HT1080 (cell line): ENCODE results near the gene PPA2. TPM values are rescaled to one million over a fixed set of nuclear protein-coding genes. Genes with fewer than 3 reads are reported as not detected.
"Not testable (repeated sequence)": the region's sequence is repeated elsewhere in the genome, so short reads cannot be mapped to it uniquely, and the experiment has no call there.

Experiments
- DNase-seq: peaks from one replicate; pipeline ENCODE4 v3.0.0-alpha.2; 2015; ENCODE audit warnings: low read depth
- polyA plus RNA-seq, 2 experiments: library from polyadenylated mRNA; depleted of rRNA; stranded (reverse); fragments of >200 nt; gene quantifications; 2 replicates each; pipeline ENCODE4 v1.2.3, GENCODE V29; 2015
- total RNA-seq: library from RNA; depleted of rRNA; stranded (reverse); fragments of >200 nt; shearing (Covaris generic); gene quantifications from 2 replicates; pipeline ENCODE4 v1.2.3, GENCODE V29; 2014; rRNA removed

Gene PPA2
- total RNA-seq = 80.1 and 91.6 TPM in 2 replicates
- polyA plus RNA-seq (2015; cell fraction: cytosol; rRNA removed) = 112 and 116 TPM in 2 replicates
- polyA plus RNA-seq (2015; cell fraction: nucleus; rRNA removed) = 83.6 and 96.0 TPM in 2 replicates

GRCh38 chr4:105473324-105474098 is at the start of gene PPA2:
Gene PPA2, minus strand, starts transcription at chr4:105474062. Its CDS starts 12 bp downstream, at chr4:105474050.
- peak; percentile 78 for DNase-seq

GRCh38 chr4:105520819-105521790 is 47.2 kb upstream of the PPA2 start:
- peak; percentile 55 for DNase-seq

- no peak for DNase-seq
These were observed 36.4 kb upstream of the PPA2 start for GRCh38 chr4:105510245-105510644.

GRCh38 chr4:105509714-105510113 is 35.9 kb upstream of the PPA2 start:
- no peak for DNase-seq

- no peak for DNase-seq
These were observed 35.4 kb upstream of the PPA2 start for GRCh38 chr4:105509291-105509690.

GRCh38 chr4:105504744-105505143 is 30.9 kb upstream of the PPA2 start:
- no peak for DNase-seq

- DNase-seq = no peak
These were observed 29.6 kb upstream of the PPA2 start for GRCh38 chr4:105503484-105503883.

GRCh38 chr4:105496899-105497298 is 23.0 kb upstream of the PPA2 start:
- peak; percentile 4 for DNase-seq

GRCh38 chr4:105495667-105496066 is 21.8 kb upstream of the PPA2 start:
- no peak for DNase-seq

- DNase-seq = no peak
These were observed 16.7 kb upstream of the PPA2 start for GRCh38 chr4:105490523-105490922.

GRCh38 chr4:105483840-105484239 is 10.0 kb upstream of the PPA2 start:
- peak; percentile 30 for DNase-seq

- DNase-seq = peak; percentile 83
These were observed 247 bp upstream of the PPA2 start for GRCh38 chr4:105474099-105474518.

GRCh38 chr4:105472871-105473323 is 965 bp downstream of the PPA2 start:
- DNase-seq = no peak

GRCh38 chr4:105471566-105472176 is 2.2 kb downstream of the PPA2 start:
- peak; percentile 65 for DNase-seq

GRCh38 chr4:105470766-105471165 is 3.1 kb downstream of the PPA2 start:
- DNase-seq = no peak

- DNase-seq = no peak
These were observed 4.1 kb downstream of the PPA2 start for GRCh38 chr4:105469736-105470135.

- DNase-seq = no peak
These were observed 7.3 kb downstream of the PPA2 start for GRCh38 chr4:105466580-105466979.

GRCh38 chr4:105464563-105464962 is 9.3 kb downstream of the PPA2 start:
- DNase-seq = not testable (repeated sequence)

GRCh38 chr4:105462576-105462975 is 11.3 kb downstream of the PPA2 start:
- DNase-seq = no peak

GRCh38 chr4:105461621-105462382 is 12.1 kb downstream of the PPA2 start:
- no peak for DNase-seq

- no peak for DNase-seq
These were observed 12.6 kb downstream of the PPA2 start for GRCh38 chr4:105461221-105461620.
